ENCODE data around the gene TMEM51. TPM values are rescaled to one million over a fixed set of nuclear protein-coding genes. Genes with fewer than 3 reads are reported as not detected.

The TMEM51 gene
- total RNA-seq, 1 experiment from 2014 or later = 22.2 TPM

GRCh38 chr1:15246960-15247614 lies 93.5 kb downstream of the TMEM51 start, which contains the start of gene FHAD1:
TSS of gene FHAD1 (plus strand) at chr1:15247223. CDS start at chr1:15251785, 4,562 bp downstream.
- DNase-seq (ENCODE audit: low read depth) = peak; percentile 68

- no peak for DNase-seq (ENCODE audit: low read depth)
Measured at GRCh38 chr1:15248216-15248615, 94.7 kb downstream of the TMEM51 start.

DNA sequence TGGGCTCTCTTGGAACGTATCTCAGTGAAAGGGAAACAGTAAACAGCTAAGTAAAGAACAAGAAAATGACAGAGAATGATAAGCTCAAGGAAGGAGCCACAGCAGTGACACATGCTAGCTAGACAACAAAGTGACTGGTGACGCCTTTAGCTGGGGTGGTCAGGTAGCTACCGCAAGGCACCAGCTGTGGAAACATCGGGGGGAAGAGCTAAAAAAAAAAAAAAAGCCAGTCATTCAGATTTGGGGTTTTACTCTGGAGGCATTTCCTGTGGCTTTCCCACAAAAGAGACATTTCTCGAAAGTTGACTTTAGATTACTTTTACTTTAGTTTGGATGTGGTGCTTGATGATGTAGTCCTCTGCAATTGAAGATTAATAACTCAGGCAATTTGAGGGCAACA lies 95.5 kb downstream of the TMEM51 start:
- DNase-seq (ENCODE audit: low read depth) = peak; percentile 15

- DNase-seq (ENCODE audit: low read depth) = peak; percentile 22
Measured at GRCh38 chr1:15251857-15252835, 98.6 kb downstream of the TMEM51 start.

DNA sequence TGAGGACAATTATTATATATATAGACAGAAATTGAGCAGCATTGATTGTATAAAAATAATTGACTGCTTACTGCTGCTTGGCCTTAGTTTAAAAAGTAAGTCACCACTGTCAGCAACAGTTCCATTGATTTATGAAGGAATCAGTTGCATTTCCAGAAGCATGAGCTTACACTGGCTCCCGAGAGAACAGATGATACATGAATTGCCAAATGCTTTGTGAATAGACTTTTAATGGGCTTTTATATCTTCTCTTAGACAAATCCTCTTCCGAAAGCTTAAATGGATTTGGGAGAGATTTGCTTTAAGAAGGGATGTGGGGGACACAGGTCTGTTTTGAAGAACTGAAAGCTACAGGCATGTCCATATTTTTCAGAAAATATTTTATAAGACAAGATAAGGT lies 101.0 kb downstream of the TMEM51 start:
- no peak for DNase-seq (ENCODE audit: low read depth)

GRCh38 chr1:15255582-15256149 lies 102.1 kb downstream of the TMEM51 start:
- DNase-seq (ENCODE audit: low read depth) = no peak

DNA sequence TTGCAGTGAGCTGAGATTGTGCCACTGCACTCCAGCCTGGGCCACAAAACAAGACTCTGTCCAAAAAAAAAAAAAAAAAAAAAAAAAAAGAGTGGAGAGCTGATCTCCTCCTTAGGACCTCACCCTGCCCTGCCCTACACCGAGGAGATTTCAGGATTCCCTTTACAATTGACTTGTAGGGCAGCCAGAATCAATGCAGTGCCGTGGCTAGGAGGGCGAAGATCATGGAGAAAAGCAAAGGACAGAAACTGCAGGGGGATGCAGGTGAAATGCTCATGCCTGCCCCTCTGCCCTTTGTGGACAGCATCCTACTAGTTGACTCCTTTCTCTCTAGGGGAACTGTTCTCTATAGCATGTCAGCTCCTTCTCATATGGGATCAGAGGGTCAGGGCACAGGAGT lies 103.0 kb downstream of the TMEM51 start:
- no peak for DNase-seq (ENCODE audit: low read depth)

- no peak for DNase-seq (ENCODE audit: low read depth)
Measured at GRCh38 chr1:15257309-15257708, 103.8 kb downstream of the TMEM51 start.

GRCh38 chr1:15258833-15259621 lies 105.5 kb downstream of the TMEM51 start:
- no peak for DNase-seq (ENCODE audit: low read depth)

DNA sequence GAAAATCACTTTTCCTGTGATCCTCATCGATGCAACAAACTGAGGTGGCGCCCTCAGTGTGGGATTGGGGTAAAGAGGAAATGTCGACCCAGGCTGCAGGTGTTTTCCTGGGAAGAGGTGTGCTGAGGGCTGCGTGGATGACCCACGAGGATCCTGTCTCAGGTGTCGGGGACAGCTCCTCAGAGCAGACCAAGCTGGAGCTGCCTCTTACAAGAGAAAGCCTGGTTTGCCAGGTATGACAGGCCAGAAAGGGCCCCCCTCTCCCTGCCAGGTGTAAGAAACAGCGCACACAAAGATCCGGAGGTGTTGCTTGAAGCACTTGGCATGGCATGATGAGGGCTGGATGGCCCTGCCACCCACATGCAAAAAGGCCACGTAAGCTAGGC lies 106.1 kb downstream of the TMEM51 start:
- DNase-seq (ENCODE audit: low read depth) = no peak

- peak; percentile 86 for DNase-seq (ENCODE audit: low read depth)
Measured at GRCh38 chr1:15260418-15261154, 107.0 kb downstream of the TMEM51 start.

DNA sequence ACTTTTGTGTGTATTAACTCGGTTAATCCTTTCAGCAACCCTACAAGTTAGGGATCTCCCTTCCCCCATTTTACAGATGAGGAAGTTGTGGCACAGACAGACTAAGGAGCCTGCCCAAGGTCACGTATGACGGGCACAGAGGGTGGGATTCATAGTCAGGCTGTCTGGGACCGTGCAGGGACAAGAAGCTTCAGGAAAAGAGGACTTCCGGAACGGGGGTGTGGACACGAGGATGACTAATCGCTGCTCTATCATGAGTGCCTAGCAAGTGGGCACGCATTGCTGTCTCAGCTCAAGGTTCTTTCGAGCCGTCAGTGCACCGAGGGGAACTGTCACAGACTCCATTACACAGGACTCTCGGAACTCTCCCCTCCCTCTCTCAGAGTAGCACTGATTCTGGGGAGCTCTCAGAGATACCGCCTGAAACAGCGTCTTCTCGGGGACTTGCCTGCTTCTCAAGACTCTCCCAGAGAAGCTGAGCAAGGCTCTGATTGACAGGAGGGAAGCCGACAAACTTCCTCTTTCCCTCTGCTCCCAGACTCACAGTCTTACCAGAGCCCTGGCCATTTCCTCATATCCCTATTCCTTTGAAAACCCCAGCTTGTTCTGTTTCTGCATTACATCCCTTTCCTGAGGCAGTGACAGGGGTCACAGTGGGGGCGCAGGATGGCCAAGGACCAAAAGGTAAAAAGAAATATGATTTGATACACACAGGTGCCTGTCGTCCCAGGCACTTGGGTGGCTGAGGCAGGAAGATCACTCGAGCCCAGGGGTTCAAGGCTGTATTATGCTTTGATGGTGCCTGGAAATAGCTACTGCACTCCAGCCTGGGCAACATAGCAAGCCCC lies 107.8 kb downstream of the TMEM51 start:
- no peak for DNase-seq (ENCODE audit: low read depth)

- no peak for DNase-seq (ENCODE audit: low read depth)
Measured at GRCh38 chr1:15262003-15262377, 108.4 kb downstream of the TMEM51 start.

DNA sequence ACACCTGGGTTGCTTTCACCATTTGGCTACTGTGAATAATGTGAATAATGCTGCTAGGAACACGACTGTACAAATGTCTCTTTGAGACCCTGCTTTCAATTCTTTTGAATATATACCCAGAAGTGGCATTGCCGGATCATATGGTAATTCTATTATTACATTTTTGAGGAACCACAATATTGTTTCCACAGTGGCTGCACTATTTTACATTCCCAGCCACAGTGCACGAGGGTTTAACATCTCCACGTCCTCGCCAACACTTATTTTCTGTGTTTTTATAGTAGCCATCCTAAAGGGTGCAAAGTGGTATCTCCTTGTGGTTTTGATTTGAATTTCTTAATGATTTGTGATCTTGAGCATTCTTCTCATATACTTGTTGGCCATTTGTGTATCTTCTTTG lies 109.2 kb downstream of the TMEM51 start:
- no peak for DNase-seq (ENCODE audit: low read depth)

GRCh38 chr1:15264769-15265168 lies 111.2 kb downstream of the TMEM51 start:
- DNase-seq (ENCODE audit: low read depth) = no peak

Other genes with a start within 250 kb of the TMEM51 start
- 0.64 and 1.3 TPM in 2 replicates for gene FHAD1, start 93.5 kb downstream of the TMEM51 start, total RNA-seq (2014; rRNA removed; shearing (Covaris generic))

Measured in M059J (cell line).